CD4-positive, CD25-positive, alpha-beta regulatory T cell (primary cell): ENCODE results near the gene ARHGEF25. TPM values are rescaled to one million over a fixed set of nuclear protein-coding genes. Genes with fewer than 3 reads are reported as not detected.
"Not testable (repeated sequence)": the region's sequence is repeated elsewhere in the genome, so short reads cannot be mapped to it uniquely, and the experiment has no call there.

Experiments used
- ATAC-seq, 2 donors: fragments of 150-1000 bp; cut with Tn5 transposase; one replicate each; pipeline ENCODE4 v1.10.0; 2021; ENCODE audit warnings: low read depth in 2 of 2, moderate number of reproducible peaks in 2 of 2, moderate library complexity in 1 of 2
- DNase-seq, 3 donors: peaks; one replicate each; pipeline versions ENCODE4 v3.0.0 to v3.0.0-alpha.2; 2012 to 2022; ENCODE audit warnings: mixed read lengths in 1 of 3
- H3K27ac ChIP-seq: one replicate; pipeline ENCODE4 v1.7.0; 2013; ENCODE audit warnings: mild to moderate bottlenecking, low read length; ENCODE audit not compliant: insufficient read depth, poor library complexity, severe bottlenecking
- H3K27me3 ChIP-seq: one replicate; pipeline ENCODE4 v1.7.0; 2013; ENCODE audit warnings: low read length; ENCODE audit not compliant: control insufficient read depth, insufficient read depth
- H3K36me3 ChIP-seq: one replicate; pipeline ENCODE4 v1.7.0; 2013; ENCODE audit warnings: mild to moderate bottlenecking, low read length, moderate library complexity; ENCODE audit not compliant: control insufficient read depth, insufficient read depth
- H3K4me1 ChIP-seq: 2 replicates; pipeline ENCODE4 v1.7.0; 2013; ENCODE audit warnings: mild to moderate bottlenecking, low read length; ENCODE audit not compliant: insufficient read depth, control insufficient read depth, poor library complexity, severe bottlenecking
- H3K4me3 ChIP-seq: one replicate; pipeline ENCODE4 v1.7.0; 2013; ENCODE audit warnings: low read depth, mild to moderate bottlenecking, low read length, moderate library complexity
- H3K9me3 ChIP-seq, 2 experiments: 1 replicate in 1 of 2; 2 replicates in 1 of 2; pipeline ENCODE4 v1.7.0; 2013; ENCODE audit warnings: low read length in 2 of 2, mild to moderate bottlenecking in 1 of 2, moderate library complexity in 1 of 2; ENCODE audit not compliant: control insufficient read depth in 2 of 2
- H3K27ac Mint-ChIP-seq, 3 donors: one replicate each; pipeline ENCODE4 v1.8.0; 2020 to 2022; ENCODE audit warnings: mild to moderate bottlenecking in 3 of 3, mixed read lengths in 3 of 3, moderate library complexity in 2 of 3
- H3K27me3 Mint-ChIP-seq: one replicate; pipeline ENCODE4 v1.8.0; 2022; ENCODE audit warnings: mild to moderate bottlenecking, mixed read lengths
- H3K36me3 Mint-ChIP-seq: one replicate; pipeline ENCODE4 v1.8.0; 2020; ENCODE audit warnings: mixed read lengths
- H3K4me1 Mint-ChIP-seq, 4 donors: one replicate each; pipeline ENCODE4 v1.8.0; 2020 to 2022; ENCODE audit warnings: mixed read lengths in 4 of 4, mild to moderate bottlenecking in 1 of 4
- H3K4me3 Mint-ChIP-seq, 4 donors: one replicate each; pipeline ENCODE4 v1.8.0; 2020 to 2022; ENCODE audit warnings: mild to moderate bottlenecking in 4 of 4, mixed read lengths in 4 of 4, moderate library complexity in 3 of 4
- H3K9me3 Mint-ChIP-seq, 7 donors: one replicate each; pipeline ENCODE4 v1.8.0; 2020 to 2022; ENCODE audit warnings: mixed read lengths in 7 of 7, mild to moderate bottlenecking in 3 of 7, moderate library complexity in 2 of 7
- polyA plus RNA-seq, 4 donors: library from polyadenylated mRNA; unstranded; fragments of 300-500 nt; fragmentation: Illumina TruSeq; gene quantifications; one replicate each; pipeline ENCODE4 v1.2.3, GENCODE V29; 2021
- total RNA-seq: library from RNA; stranded (reverse); gene quantifications from one replicate; pipeline ENCODE4 v1.2.3, GENCODE V29; 2022

The ARHGEF25 gene
- total and polyA plus RNA-seq, 5 donors from 2014 or later = 0.64 TPM; not detected in 4

DNA sequence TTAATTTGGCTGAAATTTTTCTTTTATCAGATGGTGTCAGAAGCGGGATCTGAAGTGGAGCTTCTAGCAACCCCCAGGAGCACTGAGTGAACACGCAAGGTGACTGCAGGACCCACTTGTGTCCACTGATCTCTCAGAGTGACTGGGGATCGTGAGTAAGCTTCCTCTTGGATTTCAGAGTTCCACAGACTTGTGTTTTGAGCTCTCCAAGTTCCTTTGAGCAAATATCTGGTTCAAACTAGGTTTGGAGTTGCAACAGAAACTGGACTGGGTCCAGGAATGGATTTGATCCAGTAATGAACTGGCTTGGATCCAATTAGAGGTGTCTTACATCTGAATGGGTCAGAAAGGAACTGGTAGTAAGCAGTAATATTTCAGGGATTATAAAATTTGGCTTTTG lies 46.5 kb downstream of the ARHGEF25 start:
- Histone ChIP-seq H3K27ac (no peak overlapping the region), H3K4me3 (no peak overlapping the region), H3K4me1 (no peaks in the 10 kb centered on the region), H3K36me3 (no peaks in the 10 kb centered on the region), H3K9me3 (no peaks in the 10 kb centered on the region), H3K27me3 (peaks cover 2% of the 10 kb centered on the region)
- H3K4me3 Mint-ChIP-seq = no peak overlapping the region
- H3K27ac Mint-ChIP-seq = no peak overlapping the region
- ATAC-seq = no peak
- H3K4me1 Mint-ChIP-seq = no peaks in the 10 kb centered on the region
- DNase-seq = no peak
- H3K27me3 Mint-ChIP-seq = peaks cover 22% of the 10 kb centered on the region
- no peaks in the 10 kb centered on the region for H3K36me3 Mint-ChIP-seq
- H3K9me3 Mint-ChIP-seq = peaks cover 0 to 8% (median 3%) of the 10 kb centered on the region in 7 donors

DNA sequence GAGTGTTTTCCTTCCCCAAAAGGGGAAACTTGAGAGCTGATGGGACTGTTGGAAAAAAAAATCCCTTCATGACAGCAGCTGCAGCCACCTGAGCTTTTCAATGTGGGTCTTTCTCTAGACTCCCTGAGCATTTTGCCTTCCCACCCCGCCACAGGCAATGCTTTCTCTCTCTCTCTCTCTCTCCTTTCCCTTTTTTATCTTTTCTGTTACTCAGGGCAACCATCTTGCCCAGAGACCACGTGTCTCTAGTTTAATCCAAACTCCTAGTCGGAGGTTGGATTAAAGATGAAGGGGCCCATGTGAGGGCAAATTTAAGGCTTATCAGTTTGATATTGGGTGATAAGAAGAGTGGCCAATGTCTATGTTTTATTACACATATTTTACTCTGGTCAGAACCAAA lies 47.7 kb downstream of the ARHGEF25 start:
- Mint-ChIP-seq H3K36me3 (no peaks in the 10 kb centered on the region), H3K4me1 (no peaks in the 10 kb centered on the region), H3K27me3 (peaks cover 28% of the 10 kb centered on the region), H3K4me3 (no peak overlapping the region), H3K27ac (no peak overlapping the region), H3K9me3 (peaks cover 0 to 5% (median 3%) of the 10 kb centered on the region in 7 donors)
- Histone ChIP-seq H3K27me3 (peaks cover 2% of the 10 kb centered on the region), H3K4me3 (no peak overlapping the region), H3K4me1 (no peaks in the 10 kb centered on the region), H3K36me3 (no peaks in the 10 kb centered on the region), H3K9me3 (no peaks in the 10 kb centered on the region), H3K27ac (no peak overlapping the region)
- DNase-seq (no peak), ATAC-seq (no peak)

DNA sequence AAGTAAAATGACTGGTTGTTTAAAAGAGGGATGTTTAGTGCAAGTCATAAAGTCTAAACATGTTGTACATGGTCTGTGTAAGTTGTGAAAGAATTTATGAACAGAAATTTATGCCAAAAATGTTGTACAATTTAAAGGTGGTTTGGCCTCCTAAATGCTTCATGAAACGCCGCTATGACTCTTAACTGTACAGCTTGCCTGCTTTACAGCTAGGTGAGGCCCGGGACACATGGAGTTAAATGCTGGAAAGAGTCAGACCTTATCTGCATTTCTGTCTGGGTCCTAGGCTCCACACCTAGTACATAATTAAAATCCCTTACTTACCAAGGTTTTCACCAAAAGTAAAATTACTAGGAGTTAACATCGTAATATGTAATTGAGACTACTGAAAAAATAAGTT lies 50.1 kb downstream of the ARHGEF25 start:
- no peak overlapping the region for H3K4me3 Mint-ChIP-seq
- DNase-seq = no peak
- H3K9me3 Mint-ChIP-seq = peaks cover 0 to 5% (median 3%) of the 10 kb centered on the region in 7 donors
- H3K36me3 Mint-ChIP-seq = no peaks in the 10 kb centered on the region
- ATAC-seq = no peak
- Histone ChIP-seq H3K4me1 (no peaks in the 10 kb centered on the region), H3K27ac (no peak overlapping the region), H3K36me3 (no peaks in the 10 kb centered on the region), H3K27me3 (peaks cover 2% of the 10 kb centered on the region), H3K4me3 (no peak overlapping the region), H3K9me3 (no peaks in the 10 kb centered on the region)
- H3K4me1 Mint-ChIP-seq = no peaks in the 10 kb centered on the region
- H3K27ac Mint-ChIP-seq = no peak overlapping the region
- H3K27me3 Mint-ChIP-seq = peaks cover 28% of the 10 kb centered on the region

DNA sequence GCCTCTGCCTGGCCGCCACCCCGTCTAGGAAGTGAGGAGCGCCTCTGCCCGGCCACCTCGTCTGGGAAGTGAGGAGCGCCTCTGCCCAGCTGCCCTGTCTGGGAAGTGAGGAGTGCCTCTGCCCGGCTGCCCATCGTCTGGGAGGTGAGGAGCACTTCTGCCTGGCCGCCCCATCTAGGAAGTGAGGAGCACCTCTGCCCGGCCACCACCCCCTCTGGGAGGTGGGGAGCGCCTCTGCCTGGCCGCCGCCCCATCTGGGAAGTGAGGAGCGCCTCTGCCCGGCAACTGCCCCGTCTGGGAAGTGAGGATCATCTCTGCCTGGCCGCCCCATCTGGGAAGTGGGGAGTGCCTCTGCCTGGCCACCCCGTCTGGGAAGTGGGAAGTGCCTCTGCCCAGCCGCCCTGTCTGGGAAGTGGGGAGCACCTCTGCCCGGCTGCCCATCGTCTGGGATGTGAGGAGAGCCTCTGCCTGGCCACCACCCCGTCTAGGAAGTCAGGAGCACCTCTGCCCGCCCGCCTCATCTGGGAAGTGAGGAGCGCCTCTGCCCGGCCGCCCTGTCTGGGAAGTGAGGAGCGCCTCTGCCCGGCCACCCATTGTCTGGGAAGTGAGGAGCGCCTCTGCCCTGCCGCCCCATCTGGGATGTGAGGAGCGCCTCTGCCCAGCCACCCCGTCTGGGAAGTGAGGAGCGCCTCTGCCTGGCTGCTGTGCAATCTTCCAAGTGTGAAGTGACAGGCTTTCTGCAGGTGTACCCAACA lies 54.0 kb downstream of the ARHGEF25 start:
- not testable (repeated sequence) for H3K36me3 ChIP-seq, ATAC-seq, H3K36me3 Mint-ChIP-seq, H3K27ac Mint-ChIP-seq, H3K27me3 ChIP-seq, H3K4me1 Mint-ChIP-seq, H3K9me3 Mint-ChIP-seq, H3K4me1 ChIP-seq, H3K9me3 ChIP-seq, H3K27ac ChIP-seq, DNase-seq, H3K4me3 ChIP-seq, H3K4me3 Mint-ChIP-seq
- H3K27me3 Mint-ChIP-seq = peaks cover 11% of the 10 kb centered on the region

Other genes starting within 250 kb of the ARHGEF25 start
- gene R3HDM2, start 180.4 kb upstream of the ARHGEF25 start, total RNA-seq = 115 TPM
- 1 to 10 TPM; 6.0 to 8.6 (median 8.0) TPM for gene R3HDM2, start 180.4 kb upstream of the ARHGEF25 start, polyA plus RNA-seq
- gene INHBC, start 176.7 kb upstream of the ARHGEF25 start, total RNA-seq = not detected
- under 1 TPM in 1 of 4 donors, not detected in 3; 0.21 TPM for gene INHBC, start 176.7 kb upstream of the ARHGEF25 start, polyA plus RNA-seq
- not detected for gene INHBE, start 156.1 kb upstream of the ARHGEF25 start, total RNA-seq
- under 1 TPM in 1 of 4 donors, not detected in 3; 0.06 TPM for gene INHBE, start 156.1 kb upstream of the ARHGEF25 start, polyA plus RNA-seq
- 0.47 TPM for gene GLI1, start 151.7 kb upstream of the ARHGEF25 start, total RNA-seq
- under 1 TPM in 3 of 4 donors, not detected in 1; 0.07 to 0.23 (median 0.13) TPM for gene GLI1, start 151.7 kb upstream of the ARHGEF25 start, polyA plus RNA-seq
- 403 TPM for gene ARHGAP9, start 131.6 kb upstream of the ARHGEF25 start, total RNA-seq
- gene ARHGAP9, start 131.6 kb upstream of the ARHGEF25 start, polyA plus RNA-seq = 100 to 1,000 TPM; 173 to 192 (median 182) TPM
- gene MARS1, start 123.4 kb upstream of the ARHGEF25 start, total RNA-seq = 219 TPM
- 10 to 100 TPM; 71.9 to 89.4 (median 80.1) TPM for gene MARS1, start 123.4 kb upstream of the ARHGEF25 start, polyA plus RNA-seq
- gene DDIT3, start 90.9 kb upstream of the ARHGEF25 start, total RNA-seq = 159 TPM
- gene DDIT3, start 90.9 kb upstream of the ARHGEF25 start, polyA plus RNA-seq = 10 to 100 TPM; 17.8 to 25.3 (median 20.9) TPM
- 104 TPM for gene MBD6, start 88.6 kb upstream of the ARHGEF25 start, total RNA-seq
- gene MBD6, start 88.6 kb upstream of the ARHGEF25 start, polyA plus RNA-seq = 1 to 10 TPM; 1.8 to 3.0 (median 2.3) TPM
- gene DCTN2, start 64.2 kb upstream of the ARHGEF25 start, total RNA-seq = 74.9 TPM
- gene DCTN2, start 64.2 kb upstream of the ARHGEF25 start, polyA plus RNA-seq = 10 to 100 TPM; 75.1 to 91.6 (median 78.9) TPM
- 0.72 TPM for gene KIF5A, start 61.4 kb upstream of the ARHGEF25 start, total RNA-seq
- gene KIF5A, start 61.4 kb upstream of the ARHGEF25 start, polyA plus RNA-seq = under 1 TPM in 2 of 4 donors, not detected in 2; 0.05 to 0.06 TPM
- 35.8 TPM for gene PIP4K2C, start 20.2 kb upstream of the ARHGEF25 start, total RNA-seq
- 10 to 100 TPM; 24.6 to 38.6 (median 30.2) TPM for gene PIP4K2C, start 20.2 kb upstream of the ARHGEF25 start, polyA plus RNA-seq
- 31.2 TPM for gene DTX3, start 6.6 kb upstream of the ARHGEF25 start, total RNA-seq
- 1 to 10 TPM; 3.4 to 7.4 (median 5.1) TPM for gene DTX3, start 6.6 kb upstream of the ARHGEF25 start, polyA plus RNA-seq
- not detected for gene B4GALNT1, start 21.8 kb downstream of the ARHGEF25 start, total RNA-seq
- not detected for gene B4GALNT1, start 21.8 kb downstream of the ARHGEF25 start, polyA plus RNA-seq
- gene OS9, start 82.7 kb downstream of the ARHGEF25 start, total RNA-seq = 151 TPM
- 10 to 100 TPM; 59.2 to 72.4 (median 63.1) TPM for gene OS9, start 82.7 kb downstream of the ARHGEF25 start, polyA plus RNA-seq
- gene AGAP2, start 127.3 kb downstream of the ARHGEF25 start, total RNA-seq = 60.3 TPM
- 1 to 10 TPM; 4.4 to 7.7 (median 5.6) TPM for gene AGAP2, start 127.3 kb downstream of the ARHGEF25 start, polyA plus RNA-seq
- 8.7 TPM for gene TSPAN31, start 133.6 kb downstream of the ARHGEF25 start, total RNA-seq
- 10 to 100 TPM; 38.4 to 48.9 (median 39.6) TPM for gene TSPAN31, start 133.6 kb downstream of the ARHGEF25 start, polyA plus RNA-seq
- 17.5 TPM for gene CDK4, start 140.9 kb downstream of the ARHGEF25 start, total RNA-seq
- 10 to 100 TPM; 62.2 to 90.3 (median 69.7) TPM for gene CDK4, start 140.9 kb downstream of the ARHGEF25 start, polyA plus RNA-seq
- gene MARCHF9, start 143.7 kb downstream of the ARHGEF25 start, total RNA-seq = 35.4 TPM
- 1 to 10 TPM; 2.2 to 4.5 (median 3.8) TPM for gene MARCHF9, start 143.7 kb downstream of the ARHGEF25 start, polyA plus RNA-seq
- not detected for gene CYP27B1, start 155.6 kb downstream of the ARHGEF25 start, total RNA-seq
- under 1 TPM in 2 of 4 donors, not detected in 2; 0.14 to 0.26 TPM for gene CYP27B1, start 155.6 kb downstream of the ARHGEF25 start, polyA plus RNA-seq
- gene METTL1, start 160.7 kb downstream of the ARHGEF25 start, total RNA-seq = 8.7 TPM
- 10 to 100 TPM in 1 of 4 donors, 1 to 10 TPM in 3; 3.5 to 10.8 (median 5.9) TPM for gene METTL1, start 160.7 kb downstream of the ARHGEF25 start, polyA plus RNA-seq
- gene EEF1AKMT3, start 161.2 kb downstream of the ARHGEF25 start, total RNA-seq = 3.7 TPM
- 1 to 10 TPM; 1.8 to 7.6 (median 2.5) TPM for gene EEF1AKMT3, start 161.2 kb downstream of the ARHGEF25 start, polyA plus RNA-seq
- gene TSFM, start 171.4 kb downstream of the ARHGEF25 start, total RNA-seq = 22.8 TPM
- 10 to 100 TPM; 33.4 to 50.4 (median 40.6) TPM for gene TSFM, start 171.4 kb downstream of the ARHGEF25 start, polyA plus RNA-seq
- gene AVIL, start 207.3 kb downstream of the ARHGEF25 start, total RNA-seq = 2.0 TPM
- under 1 TPM; 0.15 to 0.25 (median 0.19) TPM for gene AVIL, start 207.3 kb downstream of the ARHGEF25 start, polyA plus RNA-seq
- 121 TPM for gene CTDSP2, start 235.3 kb downstream of the ARHGEF25 start, total RNA-seq
- 10 to 100 TPM; 45.7 to 54.4 (median 52.5) TPM for gene CTDSP2, start 235.3 kb downstream of the ARHGEF25 start, polyA plus RNA-seq